ENCODE data around the gene FAM20C.

FAM20C gene

GRCh38 chr7:210401-210925 lies 18.1 kb downstream of the FAM20C start:
- no peak for DNase-seq (ENCODE audit: low read depth, low spot score)
- TF ChIP-seq CTCF (IDR thresholded peaks at IDR 0.05; ENCODE audit: low read depth, low read length), result no peak
- H3K4me3 ChIP-seq (ENCODE audit: low read depth, low read length), result no peak overlapping the region
- in situ Hi-C loops (cut with HindIII; ENCODE audit: low sequenced_read_pairs), result no loop called here

- no peak overlapping the region for H3K4me3 ChIP-seq (ENCODE audit: low read depth, low read length)
- in situ Hi-C loops (cut with HindIII; ENCODE audit: low sequenced_read_pairs), result no loop called here
- TF ChIP-seq CTCF (IDR thresholded peaks at IDR 0.05; ENCODE audit: low read depth, low read length), result no peak
- DNase-seq (ENCODE audit: low read depth, low spot score), result no peak
Observed at GRCh38 chr7:211033-211714, 18.8 kb downstream of the FAM20C start.

GRCh38 chr7:211715-212058 lies 19.3 kb downstream of the FAM20C start:
- DNase-seq (ENCODE audit: low read depth, low spot score), result no peak
- H3K4me3 ChIP-seq (ENCODE audit: low read depth, low read length), result no peak overlapping the region
- no peak for TF ChIP-seq CTCF (IDR thresholded peaks at IDR 0.05; ENCODE audit: low read depth, low read length)
- in situ Hi-C loops (cut with HindIII; ENCODE audit: low sequenced_read_pairs), result no loop called here

- DNase-seq (ENCODE audit: low read depth, low spot score), result no peak
- TF ChIP-seq CTCF (IDR thresholded peaks at IDR 0.05; ENCODE audit: low read depth, low read length), result no peak
- in situ Hi-C loops (cut with HindIII; ENCODE audit: low sequenced_read_pairs), result no loop called here
- no peak overlapping the region for H3K4me3 ChIP-seq (ENCODE audit: low read depth, low read length)
Observed at GRCh38 chr7:212754-213153, 20.4 kb downstream of the FAM20C start.

GRCh38 chr7:213324-213993 lies 21.1 kb downstream of the FAM20C start:
- no peak for TF ChIP-seq CTCF (IDR thresholded peaks at IDR 0.05; ENCODE audit: low read depth, low read length)
- in situ Hi-C loops (cut with HindIII; ENCODE audit: low sequenced_read_pairs), result no loop called here
- no peak for DNase-seq (ENCODE audit: low read depth, low spot score)
- H3K4me3 ChIP-seq (ENCODE audit: low read depth, low read length), result no peak overlapping the region

- in situ Hi-C loops (cut with HindIII; ENCODE audit: low sequenced_read_pairs), result no loop called here
- H3K4me3 ChIP-seq (ENCODE audit: low read depth, low read length), result no peak overlapping the region
- TF ChIP-seq CTCF (IDR thresholded peaks at IDR 0.05; ENCODE audit: low read depth, low read length), result no peak
- peak; percentile 89 for DNase-seq (ENCODE audit: low read depth, low spot score)
Observed at GRCh38 chr7:214410-215212, 22.2 kb downstream of the FAM20C start.
